Central memory CD8-positive, alpha-beta T cell (primary cell): Measurements from ENCODE around the gene BCDIN3D.

Source experiments
- ATAC-seq: fragments of 150-1000 bp; cut with Tn5 transposase; replicated peaks from 2 replicates; pipeline ENCODE4 v1.10.0; 2022; ENCODE audit warnings: mild to moderate bottlenecking, moderate FRiP score, moderate number of reproducible peaks; ENCODE audit not compliant: poor library complexity, severe bottlenecking; ENCODE audit errors: extremely low read depth
- DNase-seq, 2 donors: peaks; one replicate each; pipeline ENCODE4 v3.0.0; 2021; ENCODE audit warnings: low spot score in 2 of 2
- H3K27ac Mint-ChIP-seq: one replicate; pipeline ENCODE4 v1.8.0; 2022; ENCODE audit warnings: low read depth, mild to moderate bottlenecking, moderate library complexity, mixed read lengths
- H3K27me3 Mint-ChIP-seq: one replicate; pipeline ENCODE4 v1.8.0; 2022; ENCODE audit warnings: mixed read lengths
- H3K36me3 Mint-ChIP-seq: one replicate; pipeline ENCODE4 v1.8.0; 2022; ENCODE audit warnings: mild to moderate bottlenecking, moderate library complexity, mixed read lengths; ENCODE audit not compliant: insufficient read depth
- H3K4me1 Mint-ChIP-seq: one replicate; pipeline ENCODE4 v1.8.0; 2022; ENCODE audit warnings: mixed read lengths
- H3K4me3 Mint-ChIP-seq: one replicate; pipeline ENCODE4 v1.8.0; 2022; ENCODE audit warnings: mild to moderate bottlenecking, moderate library complexity, mixed read lengths
- H3K9me3 Mint-ChIP-seq: one replicate; pipeline ENCODE4 v1.8.0; 2022; ENCODE audit warnings: mixed read lengths

BCDIN3D gene

DNA sequence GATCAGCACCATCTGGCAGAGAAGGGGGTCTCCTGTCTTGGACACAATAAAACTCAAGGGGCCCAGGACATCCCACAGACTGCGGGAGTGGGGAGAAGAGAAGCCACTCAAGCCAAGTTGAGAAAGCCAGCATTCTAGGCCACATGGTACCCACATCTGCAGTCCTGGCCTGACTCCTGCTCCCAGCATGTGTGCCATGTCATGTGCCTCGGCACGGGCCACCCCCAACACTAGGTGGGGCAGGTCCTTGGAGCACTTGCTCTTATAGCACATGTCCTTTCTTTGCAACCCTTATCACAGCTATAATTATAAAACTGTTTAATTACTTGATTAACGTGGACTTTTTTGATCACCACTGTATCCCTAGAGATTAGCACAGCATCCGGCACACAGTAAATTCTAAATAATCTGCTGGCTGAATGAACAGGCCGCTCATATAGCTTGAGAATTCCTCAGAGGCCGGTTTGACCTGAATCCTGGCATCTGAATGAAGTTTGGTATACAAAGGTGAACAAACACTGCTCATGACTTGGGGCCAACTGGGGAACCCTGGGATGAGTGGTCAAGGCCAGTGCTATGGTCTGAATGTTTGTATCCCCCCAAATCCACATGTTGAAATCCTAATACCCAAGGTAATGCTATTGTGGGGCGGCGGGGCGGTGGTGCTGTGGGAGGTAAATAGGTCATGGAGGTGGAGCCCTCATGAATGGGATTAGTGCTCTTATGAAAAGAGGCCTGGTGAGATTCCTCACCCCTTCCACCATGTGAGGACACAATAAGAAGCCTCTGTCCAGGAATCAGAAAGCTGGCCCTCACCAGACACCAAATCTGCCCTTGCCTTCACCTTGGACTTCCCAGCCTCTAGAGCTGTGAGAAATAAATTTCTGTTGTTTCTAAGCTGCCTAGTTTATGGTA, 21.3 kb downstream of the BCDIN3D start:
- Mint-ChIP-seq H3K27me3 (no peaks in the 10 kb centered on the region), H3K27ac (no peak overlapping the region), H3K4me3 (peak overlapping the region; percentile 30), H3K4me1 (peaks cover 32% of the 10 kb centered on the region), H3K9me3 (no peaks in the 10 kb centered on the region), H3K36me3 (peaks cover 3% of the 10 kb centered on the region)
- ATAC-seq (no peak), DNase-seq (no peak)

GRCh38 chr12:49819786-49820185, 23.1 kb downstream of the BCDIN3D start:
- H3K4me1 Mint-ChIP-seq: peaks cover 25% of the 10 kb centered on the region
- no peak for ATAC-seq
- DNase-seq: no peak
- no peak overlapping the region for H3K4me3 Mint-ChIP-seq
- H3K27me3 Mint-ChIP-seq: no peaks in the 10 kb centered on the region
- no peak overlapping the region for H3K27ac Mint-ChIP-seq
- peaks cover 7% of the 10 kb centered on the region for H3K36me3 Mint-ChIP-seq
- H3K9me3 Mint-ChIP-seq: no peaks in the 10 kb centered on the region

- no peaks in the 10 kb centered on the region for H3K9me3 Mint-ChIP-seq
- DNase-seq (no peak), ATAC-seq (no peak)
- H3K4me3 Mint-ChIP-seq: no peak overlapping the region
- H3K4me1 Mint-ChIP-seq: peaks cover 24% of the 10 kb centered on the region
- H3K27ac Mint-ChIP-seq: no peak overlapping the region
- peaks cover 7% of the 10 kb centered on the region for H3K36me3 Mint-ChIP-seq
- no peaks in the 10 kb centered on the region for H3K27me3 Mint-ChIP-seq
Observed at GRCh38 chr12:49818241-49818895, 24.5 kb downstream of the BCDIN3D start.

- no peaks in the 10 kb centered on the region for H3K9me3 Mint-ChIP-seq
- H3K27me3 Mint-ChIP-seq: no peaks in the 10 kb centered on the region
- H3K27ac Mint-ChIP-seq: no peak overlapping the region
- no peak for ATAC-seq
- no peak for DNase-seq
- no peak overlapping the region for H3K4me3 Mint-ChIP-seq
- H3K36me3 Mint-ChIP-seq: peaks cover 10% of the 10 kb centered on the region
- H3K4me1 Mint-ChIP-seq: peaks cover 15% of the 10 kb centered on the region
Observed at GRCh38 chr12:49813131-49813530, 29.8 kb downstream of the BCDIN3D start.

GRCh38 chr12:49811961-49812401, 30.9 kb downstream of the BCDIN3D start:
- Mint-ChIP-seq H3K36me3 (peaks cover 10% of the 10 kb centered on the region), H3K27ac (no peak overlapping the region), H3K9me3 (no peaks in the 10 kb centered on the region), H3K27me3 (no peaks in the 10 kb centered on the region), H3K4me3 (no peak overlapping the region), H3K4me1 (peaks cover 15% of the 10 kb centered on the region)
- ATAC-seq (no peak), DNase-seq (no peak)

DNA sequence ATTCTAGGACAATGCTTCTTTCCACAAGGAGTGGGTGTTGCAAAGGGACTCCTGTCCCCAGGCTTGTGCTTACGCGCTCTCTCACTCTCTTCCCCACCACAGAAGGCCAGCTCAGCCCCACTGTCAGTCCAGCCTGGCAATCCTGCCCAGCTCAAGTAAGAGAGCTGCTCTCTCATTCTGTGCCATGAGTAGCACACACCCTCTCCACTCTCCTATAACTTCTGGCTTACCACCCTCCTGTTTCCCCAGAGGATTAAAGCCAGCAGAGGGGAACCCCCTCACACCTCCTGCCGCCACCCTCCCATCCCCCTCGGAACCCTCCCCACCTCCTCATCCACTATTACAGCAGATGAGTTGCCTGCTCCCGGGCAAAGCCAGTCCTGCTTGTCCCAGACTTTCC, 31.8 kb downstream of the BCDIN3D start:
- DNase-seq: no peak
- Mint-ChIP-seq H3K27me3 (no peaks in the 10 kb centered on the region), H3K9me3 (no peaks in the 10 kb centered on the region), H3K27ac (no peak overlapping the region), H3K4me3 (no peak overlapping the region), H3K4me1 (peaks cover 15% of the 10 kb centered on the region), H3K36me3 (peaks cover 8% of the 10 kb centered on the region)
- ATAC-seq: no peak

DNA sequence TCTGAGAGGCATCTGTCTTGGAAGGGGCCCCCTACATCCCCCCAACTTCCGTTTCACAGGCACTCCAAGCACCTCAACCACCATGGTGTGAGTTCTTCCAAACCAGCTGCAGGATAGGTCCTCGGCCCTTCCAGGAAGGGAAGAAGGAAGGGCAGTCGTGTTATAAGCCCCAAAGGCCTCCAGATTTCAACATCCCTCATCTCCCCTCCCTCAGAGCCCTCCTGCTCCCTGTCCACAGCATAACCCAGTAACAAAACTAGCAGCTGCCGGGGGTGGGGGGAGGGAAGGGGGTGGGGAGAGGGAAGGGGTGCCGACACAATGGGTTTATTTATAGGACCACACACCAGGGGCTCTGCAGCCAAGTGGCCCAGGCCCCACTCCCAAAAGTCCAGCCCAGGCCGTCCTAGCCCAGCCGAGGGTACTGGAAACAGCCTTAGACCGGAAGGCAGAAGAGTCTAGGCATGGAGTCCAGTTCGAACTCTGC, 33.0 kb downstream of the BCDIN3D start:
- ATAC-seq (no peak), DNase-seq (no peak)
- no peak overlapping the region for H3K27ac Mint-ChIP-seq
- no peaks in the 10 kb centered on the region for H3K27me3 Mint-ChIP-seq
- H3K9me3 Mint-ChIP-seq: no peaks in the 10 kb centered on the region
- H3K4me1 Mint-ChIP-seq: peaks cover 10% of the 10 kb centered on the region
- peaks cover 3% of the 10 kb centered on the region for H3K36me3 Mint-ChIP-seq
- H3K4me3 Mint-ChIP-seq: no peak overlapping the region

DNA sequence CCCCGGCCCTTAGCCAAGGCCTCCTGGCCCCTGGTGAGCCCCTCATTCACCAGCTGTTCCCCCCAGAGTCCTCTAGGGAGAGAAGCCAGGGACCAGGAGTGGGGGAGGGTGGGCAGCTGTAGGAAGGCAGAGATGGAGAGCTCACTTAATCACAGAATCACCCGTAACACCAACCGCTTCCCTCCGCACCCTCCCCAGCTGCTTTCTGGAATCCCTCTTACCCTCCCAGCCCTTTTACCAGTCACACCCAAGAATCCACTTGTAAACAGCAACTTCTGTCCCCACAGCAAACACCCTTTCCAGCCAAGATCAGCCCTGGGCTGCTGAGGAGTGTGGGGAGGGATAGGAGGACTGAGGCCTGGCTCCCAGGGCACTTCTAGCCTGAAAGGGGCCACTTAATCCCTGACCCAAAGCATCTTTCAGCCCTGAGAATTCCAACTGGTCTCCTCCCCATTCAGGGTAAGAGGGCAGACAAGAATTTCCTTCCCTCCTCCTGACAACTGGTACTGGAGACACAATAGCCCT, 33.5 kb downstream of the BCDIN3D start:
- no peaks in the 10 kb centered on the region for H3K27me3 Mint-ChIP-seq
- peaks cover 3% of the 10 kb centered on the region for H3K36me3 Mint-ChIP-seq
- no peak overlapping the region for H3K27ac Mint-ChIP-seq
- DNase-seq (no peak), ATAC-seq (no peak)
- peaks cover 10% of the 10 kb centered on the region for H3K4me1 Mint-ChIP-seq
- no peak overlapping the region for H3K4me3 Mint-ChIP-seq
- H3K9me3 Mint-ChIP-seq: no peaks in the 10 kb centered on the region

DNA sequence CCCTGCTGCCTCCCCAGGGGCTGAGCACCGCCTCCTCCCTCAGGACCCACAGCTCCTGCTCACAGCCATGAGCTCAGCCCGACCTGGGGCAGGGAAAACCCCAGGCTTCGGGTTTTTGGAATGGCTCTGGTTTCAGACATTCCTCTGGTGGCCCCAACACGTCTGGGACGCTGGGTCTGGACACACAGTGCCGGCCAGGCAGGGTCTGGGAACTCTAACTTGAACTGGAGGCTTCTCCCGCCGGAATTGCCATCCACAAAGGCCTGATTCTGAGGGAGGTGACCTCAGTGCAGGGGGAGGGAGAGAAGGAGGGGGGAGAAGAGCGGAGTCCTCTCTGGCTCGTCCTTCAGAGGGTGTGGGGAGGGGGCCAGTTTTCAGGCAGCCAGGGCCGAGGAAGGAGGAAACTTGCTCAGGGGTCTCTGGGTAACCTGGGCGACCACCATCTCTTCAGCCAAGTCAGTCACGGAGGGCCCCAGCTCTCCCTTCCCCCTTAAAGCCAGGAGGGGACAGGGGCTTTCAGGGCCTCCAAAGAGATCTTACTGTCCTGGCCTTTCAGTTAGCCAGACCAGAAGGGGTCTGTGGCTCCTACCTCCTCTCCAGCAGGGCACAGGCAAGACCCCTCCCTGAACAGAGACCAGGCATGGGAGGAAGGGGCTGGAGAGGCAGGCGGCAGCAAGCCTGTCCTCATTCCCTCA, 34.1 kb downstream of the BCDIN3D start:
- Mint-ChIP-seq H3K36me3 (peaks cover 3% of the 10 kb centered on the region), H3K27me3 (no peaks in the 10 kb centered on the region), H3K4me1 (peaks cover 10% of the 10 kb centered on the region), H3K9me3 (no peaks in the 10 kb centered on the region), H3K4me3 (no peak overlapping the region), H3K27ac (no peak overlapping the region)
- DNase-seq (no peak), ATAC-seq (no peak)

DNA sequence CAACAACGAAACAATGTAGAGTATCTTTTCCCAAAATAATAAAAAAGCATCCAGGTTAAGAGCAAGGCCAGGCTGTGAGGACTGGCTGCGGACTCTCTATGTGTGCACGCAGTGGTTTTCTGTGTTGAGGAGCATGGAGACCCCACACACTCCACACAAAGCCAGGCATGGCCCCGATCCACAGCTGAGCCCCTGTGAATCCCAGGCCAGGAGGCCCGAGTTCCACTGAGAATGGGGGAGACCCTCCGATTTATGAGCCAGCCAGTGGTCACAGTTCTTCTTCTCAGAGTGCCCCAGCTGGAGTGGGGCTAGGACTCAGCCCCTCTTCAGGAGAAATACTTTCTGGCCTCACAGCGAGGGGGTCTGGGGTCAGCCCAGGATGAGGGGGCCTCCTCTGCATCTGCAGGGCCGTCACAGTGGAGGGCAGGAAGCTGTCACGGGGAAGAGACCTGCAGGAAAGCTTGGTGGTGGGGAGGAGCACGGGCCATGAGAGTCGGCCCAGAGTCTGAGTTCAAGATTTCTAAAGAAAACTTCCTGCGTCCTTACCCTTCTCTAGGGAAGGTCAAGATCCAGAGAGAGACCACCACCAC, 34.8 kb downstream of the BCDIN3D start:
- H3K27ac Mint-ChIP-seq: no peak overlapping the region
- H3K27me3 Mint-ChIP-seq: no peaks in the 10 kb centered on the region
- no peaks in the 10 kb centered on the region for H3K9me3 Mint-ChIP-seq
- no peak for ATAC-seq
- peaks cover 10% of the 10 kb centered on the region for H3K4me1 Mint-ChIP-seq
- peaks cover 3% of the 10 kb centered on the region for H3K36me3 Mint-ChIP-seq
- no peak overlapping the region for H3K4me3 Mint-ChIP-seq
- DNase-seq: no peak

DNA sequence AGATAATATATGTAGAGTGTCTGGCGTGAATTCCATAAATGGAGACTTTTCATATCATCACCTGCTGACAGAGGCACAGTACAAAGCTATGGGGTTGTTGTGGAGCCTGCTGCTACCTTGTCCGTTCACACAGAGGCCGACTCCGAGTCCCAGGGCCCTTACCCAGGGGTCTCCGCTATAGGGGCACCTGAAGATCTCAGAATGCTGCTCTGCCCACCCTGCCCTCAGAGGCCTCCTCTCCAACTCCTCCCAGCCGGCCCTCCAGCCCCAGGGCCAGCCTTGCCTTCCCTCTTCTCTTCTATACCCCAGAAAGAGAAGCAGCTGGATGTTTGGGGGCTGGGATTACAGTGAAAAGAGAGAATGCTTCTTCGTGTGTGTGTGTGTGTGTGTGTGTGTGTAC, 36.0 kb downstream of the BCDIN3D start:
- H3K4me3 Mint-ChIP-seq: no peak overlapping the region
- H3K9me3 Mint-ChIP-seq: no peaks in the 10 kb centered on the region
- ATAC-seq (no peak), DNase-seq (no peak)
- H3K27ac Mint-ChIP-seq: no peak overlapping the region
- no peaks in the 10 kb centered on the region for H3K27me3 Mint-ChIP-seq
- H3K4me1 Mint-ChIP-seq: peaks cover 5% of the 10 kb centered on the region
- H3K36me3 Mint-ChIP-seq: peaks cover 5% of the 10 kb centered on the region

GRCh38 chr12:49806321-49806813, 36.5 kb downstream of the BCDIN3D start:
- Mint-ChIP-seq H3K4me1 (no peaks in the 10 kb centered on the region), H3K9me3 (no peaks in the 10 kb centered on the region), H3K4me3 (no peak overlapping the region), H3K27me3 (no peaks in the 10 kb centered on the region), H3K36me3 (peaks cover 5% of the 10 kb centered on the region), H3K27ac (no peak overlapping the region)
- no peak for ATAC-seq
- DNase-seq: no peak
